Measurements from ENCODE around the gene MX1. TPM values are rescaled to one million over a fixed set of nuclear protein-coding genes. Genes with fewer than 3 reads are reported as not detected.
"Not testable (repeated sequence)": the region's sequence is repeated elsewhere in the genome, so short reads cannot be mapped to it uniquely, and the experiment has no call there.

The MX1 gene
- total and polyA plus RNA-seq, 5 donors, result 12.7 to 37.5 (median 17.3) TPM

DNA sequence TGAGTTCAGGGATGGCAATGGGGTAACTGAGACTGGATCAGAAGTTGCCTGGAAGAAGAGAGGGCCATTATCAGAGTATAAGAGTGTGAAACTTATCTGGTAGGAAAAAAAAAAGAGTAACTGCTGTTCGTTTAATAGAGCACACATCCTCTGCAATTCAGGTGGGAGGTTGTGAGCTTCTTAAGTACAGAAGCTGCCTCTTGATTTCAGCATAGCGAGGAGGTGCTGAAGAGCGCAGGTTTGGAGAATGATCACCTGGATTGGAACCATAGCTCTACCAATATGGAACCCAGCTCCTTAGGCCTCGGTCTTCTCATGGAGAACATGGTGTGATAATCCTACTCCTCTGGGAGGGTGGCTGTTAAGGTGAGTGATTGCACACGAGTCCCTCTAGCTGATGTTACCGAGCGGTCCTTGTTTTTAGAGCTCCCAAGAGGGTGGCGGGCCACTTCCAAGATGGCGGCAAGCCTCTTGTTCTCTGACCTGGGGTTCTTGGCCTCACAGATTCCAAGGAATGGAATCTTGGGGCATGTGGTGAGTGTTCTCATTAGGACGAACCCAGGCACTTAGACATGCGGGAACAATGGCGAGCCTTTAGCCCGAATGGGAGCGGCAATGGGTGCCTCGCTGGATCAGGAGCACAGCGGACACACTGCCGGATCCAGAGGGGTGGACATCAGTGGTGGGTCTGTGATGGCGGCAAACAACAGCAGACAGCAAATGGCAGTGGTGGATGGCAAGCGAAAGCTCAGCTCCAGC is 3.3 kb upstream of the MX1 start:
- H3K9me3 ChIP-seq (ENCODE audit: control insufficient read depth, low read length), result no peaks in the 10 kb centered on the region
- no peaks in the 10 kb centered on the region for H3K27me3 ChIP-seq (ENCODE audit: control insufficient read depth, insufficient read depth)
- no peak overlapping the region for H3K4me3 ChIP-seq (ENCODE audit: low read length)
- intact Hi-C loops (cut with DNase I), result no loop called here
- no peak for DNase-seq
- H3K27ac ChIP-seq (ENCODE audit: low read length), result no peak overlapping the region
- no peak for ATAC-seq
- WGBS, result 97% methylated on average over 19 of the region's 19 CpGs
- H3K4me1 ChIP-seq (ENCODE audit: control insufficient read depth, insufficient read depth, low read length), result peaks cover 3% of the 10 kb centered on the region

DNA sequence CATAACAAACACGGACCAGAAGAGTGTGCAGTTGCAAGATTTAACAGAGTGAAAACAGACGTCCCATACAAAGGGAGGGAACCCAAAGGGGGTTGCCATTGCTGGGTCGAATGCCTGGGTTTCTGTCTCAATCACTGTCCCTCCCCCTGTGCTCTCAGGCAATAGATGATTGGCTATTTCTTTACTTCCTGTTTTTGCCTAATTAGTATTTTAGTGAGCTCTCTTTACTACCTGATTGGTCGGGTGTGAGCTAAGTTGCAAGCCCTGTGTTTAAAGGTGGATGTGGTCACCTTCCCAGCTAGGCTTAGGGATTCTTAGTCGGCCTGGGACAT is 2.8 kb upstream of the MX1 start:
- H3K4me1 ChIP-seq (ENCODE audit: control insufficient read depth, insufficient read depth, low read length); intact Hi-C loops (cut with DNase I); DNase-seq; H3K9me3 ChIP-seq (ENCODE audit: control insufficient read depth, low read length); H3K27ac ChIP-seq (ENCODE audit: low read length); ATAC-seq; H3K27me3 ChIP-seq (ENCODE audit: control insufficient read depth, insufficient read depth); H3K4me3 ChIP-seq (ENCODE audit: low read length): not testable (repeated sequence)
- WGBS, result 83% methylated on average over 5 of the region's 5 CpGs

DNA sequence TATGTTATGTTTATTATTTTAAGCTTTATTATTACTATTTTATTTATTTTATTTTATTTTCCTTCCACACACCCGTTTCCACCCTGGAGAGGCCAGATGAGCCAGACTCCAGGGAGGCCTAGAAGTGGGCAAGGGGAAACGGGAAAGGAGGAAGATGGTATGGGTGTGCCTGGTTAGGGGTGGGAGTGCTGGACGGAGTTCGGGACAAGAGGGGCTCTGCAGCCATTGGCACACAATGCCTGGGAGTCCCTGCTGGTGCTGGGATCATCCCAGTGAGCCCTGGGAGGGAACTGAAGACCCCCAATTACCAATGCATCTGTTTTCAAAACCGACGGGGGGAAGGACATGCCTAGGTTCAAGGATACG is 468 bp upstream of the MX1 start:
- WGBS, result 58% methylated on average over 7 of the region's 7 CpGs
- Histone ChIP-seq H3K27ac (ENCODE audit: low read length) (peak overlapping the region; percentile 25), H3K4me3 (ENCODE audit: low read length) (peak overlapping the region; percentile 67), H3K4me1 (ENCODE audit: control insufficient read depth, insufficient read depth, low read length) (no peaks in the 10 kb centered on the region), H3K27me3 (ENCODE audit: control insufficient read depth, insufficient read depth) (no peaks in the 10 kb centered on the region), H3K9me3 (ENCODE audit: control insufficient read depth, low read length) (no peaks in the 10 kb centered on the region)
- peak in 1 of 2 donors; percentile 17 for ATAC-seq
- intact Hi-C loops (cut with DNase I), result no loop called here
- DNase-seq, result no peak

DNA sequence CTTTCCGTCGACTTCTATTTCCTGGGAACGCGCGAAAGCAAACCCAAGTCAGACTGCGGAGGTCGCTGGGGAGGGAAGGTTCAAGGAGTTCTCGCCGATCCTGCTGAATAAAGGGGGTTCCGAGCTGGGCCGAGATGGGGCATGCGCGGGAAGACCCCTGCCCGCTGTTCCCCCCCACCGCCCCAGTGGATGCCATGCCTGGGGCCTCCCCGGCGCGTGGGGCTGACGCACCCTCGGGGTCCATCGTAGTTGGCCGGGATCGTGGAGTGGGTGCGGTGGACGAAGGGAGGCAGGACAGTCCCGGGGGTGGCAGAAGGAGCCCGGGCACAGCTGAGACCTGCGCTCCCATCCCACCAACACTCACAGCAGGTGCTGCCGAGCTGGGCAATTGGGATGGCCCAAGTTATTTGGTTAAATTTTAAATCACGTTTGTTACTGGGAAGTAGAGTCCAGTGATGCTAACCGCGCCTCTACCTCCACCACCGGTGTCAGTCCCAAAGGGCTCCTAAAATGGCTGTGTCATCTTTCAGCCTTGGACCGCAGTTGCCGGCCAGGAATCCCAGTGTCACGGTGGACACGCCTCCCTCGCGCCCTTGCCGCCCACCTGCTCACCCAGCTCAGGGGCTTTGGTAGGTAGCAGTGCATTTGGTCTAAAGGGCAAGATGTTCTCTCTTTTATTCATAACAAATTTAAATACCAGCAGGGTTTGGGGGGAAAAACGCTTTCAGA is 801 bp downstream of the MX1 start:
- intact Hi-C loops (cut with DNase I), result no loop called here
- Histone ChIP-seq H3K9me3 (ENCODE audit: control insufficient read depth, low read length) (no peaks in the 10 kb centered on the region), H3K4me1 (ENCODE audit: control insufficient read depth, insufficient read depth, low read length) (no peaks in the 10 kb centered on the region), H3K27me3 (ENCODE audit: control insufficient read depth, insufficient read depth) (no peaks in the 10 kb centered on the region), H3K27ac (ENCODE audit: low read length) (no peak overlapping the region), H3K4me3 (ENCODE audit: low read length) (peak overlapping the region; percentile 67)
- WGBS, result 19% methylated on average over 41 of the region's 41 CpGs
- ATAC-seq (peak; percentile 44 to 62), DNase-seq (peak; percentile 39 to 74 (median 60))

DNA sequence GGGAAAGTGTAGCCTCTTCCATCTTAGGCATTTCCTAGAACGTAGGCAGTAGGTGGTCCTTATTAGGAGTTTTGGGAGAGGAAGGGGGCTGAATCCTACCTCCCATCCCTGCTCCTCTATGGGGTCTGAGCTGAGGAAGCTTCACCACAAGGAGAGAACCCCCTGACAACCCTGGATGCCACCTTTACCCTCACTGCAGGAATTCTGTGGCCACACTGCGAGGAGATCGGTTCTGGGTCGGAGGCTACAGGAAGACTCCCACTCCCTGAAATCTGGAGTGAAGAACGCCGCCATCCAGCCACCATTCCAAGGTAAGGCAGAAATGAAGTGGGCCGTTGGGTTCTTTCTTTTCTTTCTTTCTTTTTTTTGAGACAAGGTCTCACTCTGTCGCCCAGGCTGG is 1.5 kb downstream of the MX1 start:
- Histone ChIP-seq H3K27ac (ENCODE audit: low read length) (no peak overlapping the region), H3K4me1 (ENCODE audit: control insufficient read depth, insufficient read depth, low read length) (no peaks in the 10 kb centered on the region), H3K4me3 (ENCODE audit: low read length) (peak overlapping the region; percentile 67), H3K9me3 (ENCODE audit: control insufficient read depth, low read length) (no peaks in the 10 kb centered on the region), H3K27me3 (ENCODE audit: control insufficient read depth, insufficient read depth) (no peaks in the 10 kb centered on the region)
- DNase-seq (no peak), ATAC-seq (no peak)
- WGBS, result 87% methylated on average over 8 of the region's 8 CpGs
- intact Hi-C loops (cut with DNase I), result no loop called here

DNA sequence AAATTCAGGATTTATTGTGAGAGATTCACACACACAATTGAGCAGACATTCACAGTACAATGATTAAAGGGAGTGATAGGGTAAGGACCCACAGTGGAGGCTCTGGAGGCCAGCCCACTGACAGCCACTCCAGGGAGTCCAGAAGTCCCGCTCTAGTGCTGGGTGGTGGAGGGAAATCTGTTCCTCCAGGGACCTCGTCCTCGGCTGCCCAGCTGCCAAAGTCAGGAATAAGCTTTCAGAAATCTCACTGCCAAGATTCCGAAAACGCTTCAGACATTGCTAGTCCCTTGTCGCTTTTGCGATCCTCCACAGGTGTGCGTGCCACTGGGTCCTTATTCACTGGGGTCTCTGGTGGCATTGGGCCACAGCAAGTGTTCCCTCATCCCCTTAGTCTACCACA is 2.3 kb downstream of the MX1 start:
- DNase-seq (no peak), ATAC-seq (no peak)
- intact Hi-C loops (cut with DNase I), result no loop called here
- Histone ChIP-seq H3K4me1 (ENCODE audit: control insufficient read depth, insufficient read depth, low read length) (peaks cover 2% of the 10 kb centered on the region), H3K9me3 (ENCODE audit: control insufficient read depth, low read length) (no peaks in the 10 kb centered on the region), H3K27me3 (ENCODE audit: control insufficient read depth, insufficient read depth) (no peaks in the 10 kb centered on the region), H3K27ac (ENCODE audit: low read length) (no peak overlapping the region), H3K4me3 (ENCODE audit: low read length) (no peak overlapping the region)
- 95% methylated on average over 8 of the region's 8 CpGs for WGBS

DNA sequence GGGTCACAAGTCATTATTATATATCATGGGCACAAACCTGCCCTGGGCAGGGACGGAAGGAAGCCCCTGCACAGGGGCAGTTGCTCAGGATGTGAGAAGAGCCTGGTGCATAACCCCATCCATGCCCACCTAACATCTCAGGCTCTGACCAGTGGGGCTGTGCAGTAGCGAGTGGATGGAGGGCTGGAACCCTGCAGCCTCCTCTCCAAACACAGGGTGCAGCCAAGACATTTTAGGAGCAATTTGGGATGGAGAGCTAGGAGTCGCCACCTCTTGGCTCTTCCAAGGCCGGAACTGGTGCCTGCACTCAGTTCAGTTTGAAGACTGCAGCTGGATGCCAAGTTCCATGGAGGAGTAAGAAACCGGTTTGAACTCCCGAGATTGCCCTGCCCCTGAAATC is 2.8 kb downstream of the MX1 start:
- 89% methylated on average over 6 of the region's 6 CpGs for WGBS
- intact Hi-C loops (cut with DNase I), result no loop called here
- no peak overlapping the region for H3K27ac ChIP-seq (ENCODE audit: low read length)
- H3K9me3 ChIP-seq (ENCODE audit: control insufficient read depth, low read length), result no peaks in the 10 kb centered on the region
- H3K4me1 ChIP-seq (ENCODE audit: control insufficient read depth, insufficient read depth, low read length), result peaks cover 2% of the 10 kb centered on the region
- ATAC-seq (no peak), DNase-seq (no peak)
- H3K4me3 ChIP-seq (ENCODE audit: low read length), result no peak overlapping the region
- H3K27me3 ChIP-seq (ENCODE audit: control insufficient read depth, insufficient read depth), result no peaks in the 10 kb centered on the region

DNA sequence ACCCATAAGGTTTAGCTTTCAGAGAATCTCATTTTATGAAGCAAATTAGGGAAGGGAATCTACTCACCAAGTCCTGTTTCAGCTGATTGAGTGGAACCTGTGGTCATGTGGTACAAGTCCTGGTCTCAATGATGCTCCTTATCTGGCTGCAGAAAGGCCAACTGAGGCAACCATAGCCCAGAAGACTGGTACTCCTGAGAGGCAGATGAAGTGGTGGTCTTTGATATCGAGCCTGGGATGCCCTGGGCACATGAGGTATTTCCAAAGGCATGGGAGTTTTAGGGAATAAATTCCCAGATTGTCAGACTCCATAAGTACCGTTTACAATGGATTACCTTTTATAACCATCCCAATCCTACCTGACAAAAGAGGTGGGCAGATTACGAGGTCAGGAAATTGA is 3.3 kb downstream of the MX1 start:
- intact Hi-C loops (cut with DNase I), result no loop called here
- H3K27ac ChIP-seq (ENCODE audit: low read length), result no peak overlapping the region
- ATAC-seq (no peak), DNase-seq (no peak)
- peaks cover 2% of the 10 kb centered on the region for H3K4me1 ChIP-seq (ENCODE audit: control insufficient read depth, insufficient read depth, low read length)
- no peaks in the 10 kb centered on the region for H3K27me3 ChIP-seq (ENCODE audit: control insufficient read depth, insufficient read depth)
- H3K9me3 ChIP-seq (ENCODE audit: control insufficient read depth, low read length), result no peaks in the 10 kb centered on the region
- H3K4me3 ChIP-seq (ENCODE audit: low read length), result no peak overlapping the region
- WGBS, result 96% methylated on average over 3 of the region's 3 CpGs

DNA sequence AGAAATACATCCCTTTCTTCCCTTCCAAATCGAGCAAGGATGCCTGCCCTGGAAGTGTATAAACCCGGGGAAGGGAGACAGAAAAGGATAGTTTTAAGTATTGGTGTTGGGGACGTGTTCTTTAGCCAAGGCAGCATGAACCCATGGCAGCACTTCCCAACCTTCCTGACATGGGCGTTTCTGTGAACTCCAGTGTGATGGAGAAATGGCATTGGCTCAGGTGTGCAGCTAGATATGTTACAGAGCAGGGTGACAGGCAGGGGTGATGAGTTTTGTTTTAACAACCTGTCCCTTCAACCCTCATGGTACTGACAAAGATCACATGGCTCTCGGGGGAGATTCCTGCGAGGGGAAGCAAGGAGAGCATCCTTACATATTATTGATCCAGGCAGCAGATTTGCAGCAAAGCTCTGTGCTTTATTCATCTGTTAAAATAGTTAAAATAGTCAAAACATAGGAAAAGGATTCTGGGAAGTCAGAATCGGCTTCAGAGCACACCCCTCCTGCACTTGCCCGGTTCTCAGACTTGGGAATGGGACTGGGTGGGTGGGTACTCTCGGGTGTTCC is 4.0 kb downstream of the MX1 start:
- WGBS, result 79% methylated on average over 9 of the region's 9 CpGs
- Histone ChIP-seq H3K27ac (ENCODE audit: low read length) (no peak overlapping the region), H3K4me1 (ENCODE audit: control insufficient read depth, insufficient read depth, low read length) (peaks cover 2% of the 10 kb centered on the region), H3K4me3 (ENCODE audit: low read length) (no peak overlapping the region), H3K9me3 (ENCODE audit: control insufficient read depth, low read length) (no peaks in the 10 kb centered on the region), H3K27me3 (ENCODE audit: control insufficient read depth, insufficient read depth) (no peaks in the 10 kb centered on the region)
- no peak for ATAC-seq
- intact Hi-C loops (cut with DNase I), result loop anchor here in 1 of 4 donors (10.0 kb wide), 1 partner anchor 65 kb away; no protein-coding TSS in a partner anchor
- DNase-seq, result no peak

DNA sequence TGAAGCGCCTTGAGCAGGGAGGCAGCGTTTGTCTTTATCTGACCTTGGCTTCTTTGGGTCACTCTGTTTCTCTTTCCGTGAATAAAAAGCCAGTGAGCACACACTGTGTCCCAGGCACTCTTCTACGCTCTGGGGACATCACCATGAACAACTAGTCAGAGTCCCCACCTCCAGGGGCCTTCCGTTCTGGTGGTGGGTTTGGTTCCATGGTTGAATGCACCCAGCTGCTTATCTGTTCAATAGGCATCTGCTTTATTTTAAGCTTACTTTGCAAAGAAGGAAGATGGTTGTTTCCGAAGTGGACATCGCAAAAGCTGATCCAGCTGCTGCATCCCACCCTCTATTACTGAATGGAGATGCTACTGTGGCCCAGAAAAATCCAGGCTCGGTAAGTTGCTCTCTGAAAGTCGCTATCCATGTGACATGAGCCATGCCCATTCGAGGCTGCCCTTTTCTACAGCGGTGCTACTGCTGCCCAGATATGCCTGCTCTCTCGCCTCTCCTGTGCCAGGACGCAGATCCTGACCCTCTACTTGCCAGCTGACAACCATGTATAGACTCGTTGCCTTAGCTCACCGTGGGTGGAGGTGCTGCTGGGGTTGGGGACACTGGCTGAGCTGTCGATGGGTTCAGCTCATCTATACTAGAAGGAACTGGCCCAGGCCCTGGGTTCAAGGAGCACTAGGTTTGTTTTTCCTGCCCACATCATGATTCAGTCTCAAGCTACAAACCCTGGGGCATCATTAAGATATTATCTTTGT is 5.9 kb downstream of the MX1 start:
- Histone ChIP-seq H3K27ac (ENCODE audit: low read length) (no peak overlapping the region), H3K4me1 (ENCODE audit: control insufficient read depth, insufficient read depth, low read length) (peaks cover 2% of the 10 kb centered on the region), H3K9me3 (ENCODE audit: control insufficient read depth, low read length) (no peaks in the 10 kb centered on the region), H3K4me3 (ENCODE audit: low read length) (no peak overlapping the region), H3K27me3 (ENCODE audit: control insufficient read depth, insufficient read depth) (no peaks in the 10 kb centered on the region)
- DNase-seq, result no peak
- intact Hi-C loops (cut with DNase I), result loop anchor here in 1 of 4 donors (10.0 kb wide), 1 partner anchor 63 kb away; no protein-coding TSS in a partner anchor
- WGBS, result 91% methylated on average over 16 of the region's 16 CpGs
- no peak for ATAC-seq

Data from right cardiac atrium (tissue), 5 donors.